ENCODE measurements around the gene TCERG1L.

DNA sequence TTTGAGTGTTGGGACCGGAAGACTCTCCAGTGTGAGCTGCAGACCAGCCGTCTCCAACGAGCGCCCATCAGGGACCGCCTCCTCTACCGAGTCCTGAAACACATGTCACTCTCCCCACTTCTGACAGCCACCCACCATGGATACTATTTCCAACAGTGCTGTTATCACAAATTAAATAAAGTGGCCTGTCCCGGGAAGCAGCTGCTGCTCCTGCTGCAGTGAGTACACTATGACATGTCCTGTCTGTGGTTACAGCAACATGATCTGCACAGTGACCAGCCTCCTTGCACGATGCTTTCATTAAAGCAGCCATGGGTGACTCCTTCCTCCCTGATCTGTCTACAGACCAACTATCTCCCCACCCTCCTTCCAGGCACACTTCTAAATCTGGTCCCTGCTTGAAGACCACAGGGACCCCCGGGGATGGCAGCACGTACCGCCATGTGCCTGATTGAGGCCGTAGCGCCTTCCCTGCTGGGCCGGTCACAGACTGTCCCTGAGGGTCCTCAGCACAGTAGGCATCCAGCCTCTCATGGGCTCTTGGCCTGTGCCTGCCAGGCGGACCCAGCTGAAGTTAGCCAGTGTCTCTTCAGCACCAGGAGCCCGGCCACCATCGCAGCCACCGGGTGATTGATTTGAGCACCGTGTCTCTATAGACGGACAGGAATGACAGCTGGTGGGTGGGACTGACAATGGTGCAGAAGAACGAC, 58.8 kb downstream of the TCERG1L start:
- TF ChIP-seq, protein P1, sequence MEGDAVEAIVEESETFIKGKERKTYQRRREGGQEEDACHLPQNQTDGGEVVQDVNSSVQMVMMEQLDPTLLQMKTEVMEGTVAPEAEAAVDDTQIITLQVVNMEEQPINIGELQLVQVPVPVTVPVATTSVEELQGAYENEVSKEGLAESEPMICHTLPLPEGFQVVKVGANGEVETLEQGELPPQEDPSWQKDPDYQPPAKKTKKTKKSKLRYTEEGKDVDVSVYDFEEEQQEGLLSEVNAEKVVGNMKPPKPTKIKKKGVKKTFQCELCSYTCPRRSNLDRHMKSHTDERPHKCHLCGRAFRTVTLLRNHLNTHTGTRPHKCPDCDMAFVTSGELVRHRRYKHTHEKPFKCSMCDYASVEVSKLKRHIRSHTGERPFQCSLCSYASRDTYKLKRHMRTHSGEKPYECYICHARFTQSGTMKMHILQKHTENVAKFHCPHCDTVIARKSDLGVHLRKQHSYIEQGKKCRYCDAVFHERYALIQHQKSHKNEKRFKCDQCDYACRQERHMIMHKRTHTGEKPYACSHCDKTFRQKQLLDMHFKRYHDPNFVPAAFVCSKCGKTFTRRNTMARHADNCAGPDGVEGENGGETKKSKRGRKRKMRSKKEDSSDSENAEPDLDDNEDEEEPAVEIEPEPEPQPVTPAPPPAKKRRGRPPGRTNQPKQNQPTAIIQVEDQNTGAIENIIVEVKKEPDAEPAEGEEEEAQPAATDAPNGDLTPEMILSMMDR (IDR thresholded peaks at IDR 0.05), result no peak
- TF ChIP-seq SIN3A (IDR thresholded peaks at IDR 0.05; ENCODE audit: borderline replicate concordance, insufficient read depth, low read depth, low read length) (no peak), POLR2AphosphoS5 (IDR thresholded peaks at IDR 0.05; ENCODE audit: low read depth, low read length) (no peak)
- TF ChIP-seq, protein P2, sequence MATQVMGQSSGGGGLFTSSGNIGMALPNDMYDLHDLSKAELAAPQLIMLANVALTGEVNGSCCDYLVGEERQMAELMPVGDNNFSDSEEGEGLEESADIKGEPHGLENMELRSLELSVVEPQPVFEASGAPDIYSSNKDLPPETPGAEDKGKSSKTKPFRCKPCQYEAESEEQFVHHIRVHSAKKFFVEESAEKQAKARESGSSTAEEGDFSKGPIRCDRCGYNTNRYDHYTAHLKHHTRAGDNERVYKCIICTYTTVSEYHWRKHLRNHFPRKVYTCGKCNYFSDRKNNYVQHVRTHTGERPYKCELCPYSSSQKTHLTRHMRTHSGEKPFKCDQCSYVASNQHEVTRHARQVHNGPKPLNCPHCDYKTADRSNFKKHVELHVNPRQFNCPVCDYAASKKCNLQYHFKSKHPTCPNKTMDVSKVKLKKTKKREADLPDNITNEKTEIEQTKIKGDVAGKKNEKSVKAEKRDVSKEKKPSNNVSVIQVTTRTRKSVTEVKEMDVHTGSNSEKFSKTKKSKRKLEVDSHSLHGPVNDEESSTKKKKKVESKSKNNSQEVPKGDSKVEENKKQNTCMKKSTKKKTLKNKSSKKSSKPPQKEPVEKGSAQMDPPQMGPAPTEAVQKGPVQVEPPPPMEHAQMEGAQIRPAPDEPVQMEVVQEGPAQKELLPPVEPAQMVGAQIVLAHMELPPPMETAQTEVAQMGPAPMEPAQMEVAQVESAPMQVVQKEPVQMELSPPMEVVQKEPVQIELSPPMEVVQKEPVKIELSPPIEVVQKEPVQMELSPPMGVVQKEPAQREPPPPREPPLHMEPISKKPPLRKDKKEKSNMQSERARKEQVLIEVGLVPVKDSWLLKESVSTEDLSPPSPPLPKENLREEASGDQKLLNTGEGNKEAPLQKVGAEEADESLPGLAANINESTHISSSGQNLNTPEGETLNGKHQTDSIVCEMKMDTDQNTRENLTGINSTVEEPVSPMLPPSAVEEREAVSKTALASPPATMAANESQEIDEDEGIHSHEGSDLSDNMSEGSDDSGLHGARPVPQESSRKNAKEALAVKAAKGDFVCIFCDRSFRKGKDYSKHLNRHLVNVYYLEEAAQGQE (IDR thresholded peaks at IDR 0.05; ENCODE audit: insufficient read depth in 1 of 2, low read depth in 2 of 2, low read length in 1 of 2), result no peak

All from Panc1 (cell line).